ENCODE measurements around the gene MPV17L.
"Not testable (repeated sequence)": the region's sequence is repeated elsewhere in the genome, so short reads cannot be mapped to it uniquely, and the experiment has no call there.

Gene MPV17L

GRCh38 chr16:15427648-15428239 lies 32.2 kb downstream of the MPV17L start:
- CTCF ChIA-PET, result interaction anchor here (0.6 to 1.2 kb wide), 7 partner anchors 9 to 328 kb away, joined by 3 to 4 read pairs (median 3); no protein-coding TSS in a partner anchor
- POLR2A ChIA-PET, result no interaction called here
- DNase-seq (ENCODE audit: extremely low spot score), result peak; percentile 53
- peak; percentile 56 for TF ChIP-seq CTCF (IDR thresholded peaks at IDR 0.05; ENCODE audit: control extremely low read depth, extremely low read depth, low read depth, missing control alignments)

GRCh38 chr16:15430884-15431283 lies 35.3 kb downstream of the MPV17L start:
- POLR2A ChIA-PET; CTCF ChIA-PET; DNase-seq (ENCODE audit: extremely low spot score): not testable (repeated sequence)

GRCh38 chr16:15434079-15434424 lies 38.5 kb downstream of the MPV17L start:
- DNase-seq (ENCODE audit: extremely low spot score), result no peak
- CTCF ChIA-PET, result interaction anchor here (1.4 kb wide), 1 partner anchor 10 kb away, joined by 5 read pairs; no protein-coding TSS in a partner anchor
- no peak for TF ChIP-seq CTCF (IDR thresholded peaks at IDR 0.05; ENCODE audit: control extremely low read depth, extremely low read depth, low read depth, missing control alignments)
- POLR2A ChIA-PET, result no interaction called here

- DNase-seq (ENCODE audit: extremely low spot score), result no peak
- ChIA-PET POLR2A (no interaction called here), CTCF (interaction anchor here (1.4 kb wide), 1 partner anchor 10 kb away, joined by 5 read pairs; no protein-coding TSS in a partner anchor)
- no peak for TF ChIP-seq CTCF (IDR thresholded peaks at IDR 0.05; ENCODE audit: control extremely low read depth, extremely low read depth, low read depth, missing control alignments)
Measured at GRCh38 chr16:15434425-15435215, 39.1 kb downstream of the MPV17L start, which contains the start of gene BMERB1. TSS of gene BMERB1 (plus strand) at chr16:15434588. CDS start at chr16:15434654, 66 bp downstream.

GRCh38 chr16:15435216-15435864 lies 39.8 kb downstream of the MPV17L start:
- TF ChIP-seq CTCF (IDR thresholded peaks at IDR 0.05; ENCODE audit: control extremely low read depth, extremely low read depth, low read depth, missing control alignments), result no peak
- no peak for DNase-seq (ENCODE audit: extremely low spot score)
- CTCF ChIA-PET, result interaction anchor here (1.4 kb wide), 1 partner anchor 11 kb away, joined by 5 read pairs; no protein-coding TSS in a partner anchor
- POLR2A ChIA-PET, result no interaction called here

GRCh38 chr16:15439102-15439501 lies 43.5 kb downstream of the MPV17L start:
- CTCF ChIA-PET, result no interaction called here
- DNase-seq (ENCODE audit: extremely low spot score), result no peak
- TF ChIP-seq CTCF (IDR thresholded peaks at IDR 0.05; ENCODE audit: control extremely low read depth, extremely low read depth, low read depth, missing control alignments), result no peak
- POLR2A ChIA-PET, result no interaction called here

GRCh38 chr16:15439521-15439920 lies 44.0 kb downstream of the MPV17L start:
- POLR2A ChIA-PET, result no interaction called here
- CTCF ChIA-PET, result no interaction called here
- TF ChIP-seq CTCF (IDR thresholded peaks at IDR 0.05; ENCODE audit: control extremely low read depth, extremely low read depth, low read depth, missing control alignments), result no peak
- no peak for DNase-seq (ENCODE audit: extremely low spot score)
